Measurements from ENCODE around the gene ARHGEF1. TPM values are rescaled to one million over a fixed set of nuclear protein-coding genes. Genes with fewer than 3 reads are reported as not detected.

Gene ARHGEF1
- total RNA-seq, 1 donor from 2014 or later: 70.5 TPM

DNA sequence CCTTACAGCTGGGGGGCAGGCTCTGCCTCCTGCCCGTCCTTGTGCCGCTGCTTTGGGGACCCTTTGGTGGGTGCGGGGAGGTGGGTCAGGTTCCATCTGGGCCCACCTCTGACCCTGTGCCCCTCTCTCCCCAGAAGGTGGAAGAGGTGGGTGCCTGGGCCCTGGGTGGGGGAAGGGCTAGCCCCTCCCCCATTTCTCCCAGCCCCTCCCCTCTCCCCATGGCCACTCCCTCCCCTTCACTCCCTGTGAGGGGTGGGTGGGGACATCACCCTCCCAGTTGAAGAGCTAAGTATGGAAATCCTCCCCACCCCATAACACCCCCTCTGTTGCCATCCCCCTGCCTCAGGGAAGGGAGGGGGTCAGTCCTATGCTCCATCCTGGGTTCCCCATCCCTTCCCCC is 14.2 kb downstream of the ARHGEF1 start:
- Mint-ChIP-seq H3K4me1 (ENCODE audit: low read depth) (no peaks in the 10 kb centered on the region), H3K36me3 (ENCODE audit: low read depth) (peaks cover 27% of the 10 kb centered on the region), H3K27me3 (ENCODE audit: low read depth) (no peaks in the 10 kb centered on the region), H3K9me3 (ENCODE audit: low read depth) (no peaks in the 10 kb centered on the region), H3K4me3 (ENCODE audit: unreplicated experiment) (no peak overlapping the region), H3K27ac (ENCODE audit: unreplicated experiment) (no peak overlapping the region)
- DNase-seq (ENCODE audit: low spot score): no peak
- TF ChIP-seq, protein P1, sequence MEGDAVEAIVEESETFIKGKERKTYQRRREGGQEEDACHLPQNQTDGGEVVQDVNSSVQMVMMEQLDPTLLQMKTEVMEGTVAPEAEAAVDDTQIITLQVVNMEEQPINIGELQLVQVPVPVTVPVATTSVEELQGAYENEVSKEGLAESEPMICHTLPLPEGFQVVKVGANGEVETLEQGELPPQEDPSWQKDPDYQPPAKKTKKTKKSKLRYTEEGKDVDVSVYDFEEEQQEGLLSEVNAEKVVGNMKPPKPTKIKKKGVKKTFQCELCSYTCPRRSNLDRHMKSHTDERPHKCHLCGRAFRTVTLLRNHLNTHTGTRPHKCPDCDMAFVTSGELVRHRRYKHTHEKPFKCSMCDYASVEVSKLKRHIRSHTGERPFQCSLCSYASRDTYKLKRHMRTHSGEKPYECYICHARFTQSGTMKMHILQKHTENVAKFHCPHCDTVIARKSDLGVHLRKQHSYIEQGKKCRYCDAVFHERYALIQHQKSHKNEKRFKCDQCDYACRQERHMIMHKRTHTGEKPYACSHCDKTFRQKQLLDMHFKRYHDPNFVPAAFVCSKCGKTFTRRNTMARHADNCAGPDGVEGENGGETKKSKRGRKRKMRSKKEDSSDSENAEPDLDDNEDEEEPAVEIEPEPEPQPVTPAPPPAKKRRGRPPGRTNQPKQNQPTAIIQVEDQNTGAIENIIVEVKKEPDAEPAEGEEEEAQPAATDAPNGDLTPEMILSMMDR (IDR thresholded peaks at IDR 0.05): no peak

DNA sequence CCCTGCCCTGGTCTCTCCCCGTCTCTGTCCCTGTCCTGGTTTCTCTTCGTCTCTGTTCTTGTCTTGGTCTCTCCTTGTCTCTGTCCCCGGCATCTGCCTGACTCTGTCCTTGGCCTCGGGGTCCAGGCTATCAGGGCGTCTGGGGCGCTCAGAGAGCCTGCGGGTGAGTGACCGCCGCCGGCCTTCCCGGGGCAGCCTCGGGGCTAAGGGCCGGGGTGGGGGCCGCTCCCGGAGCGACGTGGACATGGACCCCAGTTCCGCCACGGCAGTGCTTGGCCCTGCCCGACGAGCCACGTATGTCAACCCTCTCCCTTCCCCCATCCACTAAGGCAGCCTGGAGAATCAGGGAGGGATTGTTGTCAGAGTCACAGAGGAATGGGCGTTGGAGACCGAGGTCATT is 14.8 kb downstream of the ARHGEF1 start:
- no peak overlapping the region for H3K4me3 Mint-ChIP-seq (ENCODE audit: unreplicated experiment)
- H3K27ac Mint-ChIP-seq (ENCODE audit: unreplicated experiment): no peak overlapping the region
- TF ChIP-seq, protein P1 (IDR thresholded peaks at IDR 0.05): no peak
- no peaks in the 10 kb centered on the region for H3K9me3 Mint-ChIP-seq (ENCODE audit: low read depth)
- H3K36me3 Mint-ChIP-seq (ENCODE audit: low read depth): peaks cover 31% of the 10 kb centered on the region
- no peaks in the 10 kb centered on the region for H3K27me3 Mint-ChIP-seq (ENCODE audit: low read depth)
- peak; percentile 87 for DNase-seq (ENCODE audit: low spot score)
- H3K4me1 Mint-ChIP-seq (ENCODE audit: low read depth): no peaks in the 10 kb centered on the region

DNA sequence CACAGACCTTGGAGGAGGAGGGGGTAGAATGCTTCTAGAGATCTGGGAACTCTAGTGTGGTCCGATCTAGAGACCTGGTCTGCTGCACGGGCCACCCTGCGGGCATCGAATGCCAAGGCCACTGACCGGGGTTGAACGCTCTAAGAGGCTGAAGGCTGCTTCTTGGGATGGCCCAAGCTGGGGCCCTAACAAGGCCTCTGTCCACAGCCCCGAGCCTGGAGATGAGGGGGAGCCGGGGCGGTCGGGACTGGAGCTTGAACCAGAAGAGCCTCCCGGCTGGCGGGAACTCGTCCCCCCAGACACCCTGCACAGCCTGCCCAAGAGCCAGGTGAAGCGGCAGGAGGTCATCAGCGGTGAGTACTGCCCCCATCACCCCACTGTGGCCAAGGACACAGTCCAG is 15.3 kb downstream of the ARHGEF1 start:
- no peaks in the 10 kb centered on the region for H3K4me1 Mint-ChIP-seq (ENCODE audit: low read depth)
- peaks cover 32% of the 10 kb centered on the region for H3K36me3 Mint-ChIP-seq (ENCODE audit: low read depth)
- TF ChIP-seq, protein P1 (IDR thresholded peaks at IDR 0.05): no peak
- no peak overlapping the region for H3K4me3 Mint-ChIP-seq (ENCODE audit: unreplicated experiment)
- H3K27me3 Mint-ChIP-seq (ENCODE audit: low read depth): no peaks in the 10 kb centered on the region
- H3K9me3 Mint-ChIP-seq (ENCODE audit: low read depth): no peaks in the 10 kb centered on the region
- no peak overlapping the region for H3K27ac Mint-ChIP-seq (ENCODE audit: unreplicated experiment)
- no peak for DNase-seq (ENCODE audit: low spot score)

DNA sequence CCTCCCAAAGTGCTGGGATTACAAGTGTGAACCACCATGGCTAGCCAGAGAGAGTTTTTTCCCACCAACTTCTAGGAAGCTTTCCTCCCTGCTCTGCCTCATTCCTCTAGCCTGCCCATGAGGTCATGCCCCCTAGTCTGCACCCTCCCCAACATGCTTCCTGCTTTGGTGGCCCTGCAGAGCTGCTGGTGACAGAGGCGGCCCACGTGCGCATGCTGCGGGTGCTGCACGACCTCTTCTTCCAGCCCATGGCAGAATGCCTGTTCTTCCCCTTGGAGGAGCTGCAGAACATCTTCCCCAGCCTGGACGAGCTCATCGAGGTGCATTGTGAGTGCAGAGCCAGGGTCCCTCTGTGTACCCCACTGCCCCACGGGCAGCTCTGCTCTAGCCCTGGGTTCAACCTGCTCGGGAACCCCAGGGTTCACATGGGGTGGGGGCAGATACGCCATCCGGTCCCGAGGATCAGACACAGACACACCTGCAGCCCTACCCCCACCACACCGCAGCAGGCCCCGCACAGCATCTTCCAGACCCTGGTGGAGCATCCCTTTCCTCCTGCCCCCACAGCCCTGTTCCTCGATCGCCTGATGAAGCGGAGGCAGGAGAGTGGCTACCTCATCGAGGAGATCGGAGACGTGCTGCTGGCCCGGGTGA is 18.9 kb downstream of the ARHGEF1 start:
- TF ChIP-seq, protein P1 (IDR thresholded peaks at IDR 0.05): no peak
- no peak for DNase-seq (ENCODE audit: low spot score)
- Mint-ChIP-seq H3K27me3 (ENCODE audit: low read depth) (no peaks in the 10 kb centered on the region), H3K27ac (ENCODE audit: unreplicated experiment) (no peak overlapping the region), H3K4me1 (ENCODE audit: low read depth) (no peaks in the 10 kb centered on the region), H3K4me3 (ENCODE audit: unreplicated experiment) (no peak overlapping the region), H3K9me3 (ENCODE audit: low read depth) (no peaks in the 10 kb centered on the region), H3K36me3 (ENCODE audit: low read depth) (peaks cover 44% of the 10 kb centered on the region)

DNA sequence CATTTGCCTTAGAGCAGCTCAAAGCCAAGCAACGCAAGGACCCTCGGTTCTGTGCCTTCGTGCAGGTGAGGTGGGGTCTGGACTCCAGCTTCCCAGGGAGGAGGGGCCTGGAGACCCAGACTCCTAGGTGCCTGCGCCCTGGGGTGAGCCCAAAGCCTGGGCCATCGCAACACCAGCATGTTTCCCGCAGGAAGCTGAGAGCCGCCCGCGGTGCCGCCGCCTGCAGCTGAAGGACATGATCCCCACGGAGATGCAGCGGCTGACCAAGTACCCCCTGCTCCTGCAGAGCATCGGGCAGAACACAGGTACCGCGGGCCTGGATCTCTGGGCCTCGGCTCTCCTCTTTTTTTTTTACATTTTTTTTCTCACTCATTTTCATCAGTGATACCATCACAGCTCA is 19.6 kb downstream of the ARHGEF1 start:
- Mint-ChIP-seq H3K4me1 (ENCODE audit: low read depth) (no peaks in the 10 kb centered on the region), H3K4me3 (ENCODE audit: unreplicated experiment) (no peak overlapping the region), H3K36me3 (ENCODE audit: low read depth) (peaks cover 49% of the 10 kb centered on the region), H3K27ac (ENCODE audit: unreplicated experiment) (no peak overlapping the region), H3K9me3 (ENCODE audit: low read depth) (no peaks in the 10 kb centered on the region), H3K27me3 (ENCODE audit: low read depth) (no peaks in the 10 kb centered on the region)
- peak; percentile 75 for DNase-seq (ENCODE audit: low spot score)
- TF ChIP-seq, protein P1 (IDR thresholded peaks at IDR 0.05): no peak
